Activated naive CD4-positive, alpha-beta T cell treated with anti-CD3 and anti-CD28 coated beads, Interleukin-2, amount 50 U/mL, for 24 hours (primary cell): ENCODE data around the gene CACNA1A.
"Not testable (repeated sequence)": the region's sequence is repeated elsewhere in the genome, so short reads cannot be mapped to it uniquely, and the experiment has no call there.

Experiments
- H3K27ac Mint-ChIP-seq: one replicate; pipeline ENCODE4 v1.8.0; 2021; ENCODE audit warnings: mild to moderate bottlenecking, mixed read lengths
- H3K27me3 Mint-ChIP-seq: one replicate; pipeline ENCODE4 v1.8.0; 2021; ENCODE audit warnings: mixed read lengths
- H3K36me3 Mint-ChIP-seq: one replicate; pipeline ENCODE4 v1.8.0; 2021; ENCODE audit warnings: mixed read lengths
- H3K4me1 Mint-ChIP-seq: one replicate; pipeline ENCODE4 v1.8.0; 2021; ENCODE audit warnings: mixed read lengths
- H3K4me3 Mint-ChIP-seq: one replicate; pipeline ENCODE4 v1.8.0; 2021; ENCODE audit warnings: mild to moderate bottlenecking, mixed read lengths
- H3K9me3 Mint-ChIP-seq: one replicate; pipeline ENCODE4 v1.8.0; 2021; ENCODE audit warnings: mixed read lengths

CACNA1A gene

DNA sequence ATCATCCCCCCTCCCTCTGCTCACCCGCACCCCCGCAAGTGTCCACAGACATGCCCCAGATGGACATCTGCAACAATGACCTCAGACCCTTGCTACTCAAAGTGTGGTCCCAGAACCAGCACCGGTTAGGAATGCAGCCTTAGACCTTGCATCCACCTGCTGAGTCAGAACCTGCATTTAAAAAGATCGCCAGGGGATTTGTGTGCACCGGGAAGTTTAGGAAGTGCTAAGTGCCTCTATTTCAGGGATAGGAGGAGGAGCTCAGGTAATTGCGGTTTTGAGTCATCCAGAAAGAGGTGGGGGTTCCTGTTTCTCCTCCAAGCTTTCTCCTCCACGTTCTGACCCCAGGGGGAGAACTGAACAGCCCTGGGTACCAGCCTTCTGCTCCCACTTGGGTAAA is 46.2 kb downstream of the CACNA1A start:
- Mint-ChIP-seq H3K36me3 (no peaks in the 10 kb centered on the region), H3K4me1 (no peaks in the 10 kb centered on the region), H3K27ac (no peak overlapping the region)

DNA sequence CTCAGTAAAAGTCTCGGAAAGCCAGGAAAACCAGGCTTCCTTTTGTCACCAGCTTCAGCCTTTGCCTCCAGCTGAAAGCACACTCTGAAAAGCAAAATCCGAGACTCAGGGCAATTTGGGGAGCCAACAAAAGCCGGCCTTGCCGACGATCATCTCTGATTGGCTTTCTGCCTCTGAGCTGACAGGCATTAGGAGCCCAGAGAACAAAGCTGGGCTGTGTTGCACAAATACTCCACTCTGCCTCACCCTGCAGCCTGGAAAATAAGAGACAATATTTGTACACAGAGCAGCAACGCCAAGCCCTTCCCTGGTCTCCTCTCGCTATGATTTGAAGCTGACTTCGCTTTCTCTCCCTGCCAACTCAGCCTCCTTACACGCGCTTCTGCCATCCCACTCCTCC is 46.9 kb downstream of the CACNA1A start:
- Mint-ChIP-seq H3K9me3 (no peaks in the 10 kb centered on the region), H3K27me3 (peaks cover 24% of the 10 kb centered on the region), H3K4me1 (no peaks in the 10 kb centered on the region), H3K36me3 (no peaks in the 10 kb centered on the region), H3K27ac (no peak overlapping the region), H3K4me3 (no peak overlapping the region)

More for the DNA sequence above, 46.2 kb downstream of the CACNA1A start:
- Mint-ChIP-seq H3K27me3 (peaks cover 24% of the 10 kb centered on the region), H3K4me3 (no peak overlapping the region), H3K9me3 (no peaks in the 10 kb centered on the region)

DNA sequence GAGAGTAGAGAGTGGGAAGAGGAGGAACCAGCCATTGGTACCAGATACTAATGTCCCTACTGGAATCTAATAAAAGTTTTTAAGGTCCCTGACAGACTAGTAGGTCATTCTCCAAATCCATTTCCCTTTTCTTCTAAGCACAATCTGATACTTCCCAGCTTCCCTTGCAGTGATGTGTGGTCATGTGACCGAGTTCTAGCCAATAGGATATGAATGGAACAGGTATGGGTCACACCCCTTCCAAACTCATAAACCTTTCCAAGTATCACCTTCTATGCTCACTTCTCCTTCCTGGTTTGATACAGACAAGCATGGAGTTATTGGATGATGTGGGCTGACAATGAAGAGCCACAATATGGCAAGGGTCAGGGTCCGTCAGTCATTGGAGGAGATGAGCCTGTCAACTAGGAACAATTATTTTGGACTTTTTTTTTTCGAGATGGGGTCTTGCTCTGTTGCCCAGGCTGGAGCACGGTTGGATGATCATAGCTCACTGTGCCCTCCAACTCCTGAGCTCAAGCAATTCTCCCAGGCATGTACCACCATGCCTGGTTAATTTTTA is 54.8 kb downstream of the CACNA1A start:
- Mint-ChIP-seq H3K27ac (no peak overlapping the region), H3K4me1 (no peaks in the 10 kb centered on the region), H3K36me3 (peaks cover 5% of the 10 kb centered on the region), H3K9me3 (peaks cover 6% of the 10 kb centered on the region), H3K4me3 (no peak overlapping the region), H3K27me3 (peaks cover 12% of the 10 kb centered on the region)

DNA sequence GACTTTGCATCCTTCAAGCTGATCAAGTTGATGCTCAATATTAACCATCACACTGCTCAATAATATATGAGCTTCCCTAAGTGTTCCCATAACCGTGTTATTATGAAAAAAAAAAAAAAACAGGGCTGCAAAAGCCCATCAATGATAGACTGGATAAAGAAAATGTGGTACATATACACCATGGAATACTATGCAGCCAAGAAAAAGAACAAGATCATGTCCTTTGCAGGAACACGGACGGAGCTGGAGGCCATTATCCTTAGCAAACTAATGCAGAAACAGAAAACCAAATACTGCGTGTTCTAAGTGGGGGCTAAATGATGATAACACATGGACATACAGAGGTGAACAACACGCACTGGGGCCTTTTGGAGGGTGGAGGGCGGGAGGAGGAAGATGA is 58.3 kb downstream of the CACNA1A start:
- H3K9me3 Mint-ChIP-seq, result peaks cover 6% of the 10 kb centered on the region
- H3K36me3 Mint-ChIP-seq, result peaks cover 5% of the 10 kb centered on the region
- no peak overlapping the region for H3K27ac Mint-ChIP-seq
- H3K4me1 Mint-ChIP-seq, result no peaks in the 10 kb centered on the region
- no peak overlapping the region for H3K4me3 Mint-ChIP-seq
- H3K27me3 Mint-ChIP-seq, result peaks cover 15% of the 10 kb centered on the region

DNA sequence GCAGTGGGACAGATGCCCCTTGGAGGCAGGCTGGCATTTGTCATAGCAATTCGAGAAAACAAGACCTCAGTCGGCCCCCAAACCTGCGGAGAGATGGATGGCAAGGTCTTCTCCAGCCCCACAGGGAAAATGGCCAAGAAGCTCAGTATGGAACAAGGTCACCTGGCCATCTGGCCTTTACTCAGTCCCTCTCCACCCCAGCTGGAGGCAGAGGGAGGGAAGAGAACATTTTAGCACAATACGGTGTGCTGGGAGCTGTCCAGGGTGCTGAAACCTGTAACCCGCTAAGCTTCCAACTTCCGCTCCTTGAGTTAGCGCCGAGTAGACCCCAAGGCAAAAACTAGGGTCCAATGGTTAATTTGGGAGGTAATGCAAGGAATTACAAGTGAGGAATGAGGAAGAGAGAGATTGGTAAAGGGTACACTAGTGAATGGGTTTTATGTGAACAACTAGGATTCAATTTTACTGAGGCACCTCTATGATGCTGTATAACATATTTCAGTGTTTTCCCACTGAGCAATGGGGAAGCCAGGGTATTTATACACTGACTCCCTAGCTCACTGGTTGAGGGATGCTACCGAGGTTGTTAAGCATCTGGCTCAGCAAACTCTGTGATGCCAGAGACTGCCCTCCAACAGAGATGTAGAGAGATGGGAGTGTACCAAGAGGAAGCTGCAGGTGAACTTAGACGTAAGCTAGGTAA is 64.3 kb downstream of the CACNA1A start:
- Mint-ChIP-seq H3K36me3 (no peaks in the 10 kb centered on the region), H3K27me3 (peaks cover 5% of the 10 kb centered on the region), H3K9me3 (no peaks in the 10 kb centered on the region), H3K4me3 (no peak overlapping the region), H3K4me1 (no peaks in the 10 kb centered on the region), H3K27ac (no peak overlapping the region)

DNA sequence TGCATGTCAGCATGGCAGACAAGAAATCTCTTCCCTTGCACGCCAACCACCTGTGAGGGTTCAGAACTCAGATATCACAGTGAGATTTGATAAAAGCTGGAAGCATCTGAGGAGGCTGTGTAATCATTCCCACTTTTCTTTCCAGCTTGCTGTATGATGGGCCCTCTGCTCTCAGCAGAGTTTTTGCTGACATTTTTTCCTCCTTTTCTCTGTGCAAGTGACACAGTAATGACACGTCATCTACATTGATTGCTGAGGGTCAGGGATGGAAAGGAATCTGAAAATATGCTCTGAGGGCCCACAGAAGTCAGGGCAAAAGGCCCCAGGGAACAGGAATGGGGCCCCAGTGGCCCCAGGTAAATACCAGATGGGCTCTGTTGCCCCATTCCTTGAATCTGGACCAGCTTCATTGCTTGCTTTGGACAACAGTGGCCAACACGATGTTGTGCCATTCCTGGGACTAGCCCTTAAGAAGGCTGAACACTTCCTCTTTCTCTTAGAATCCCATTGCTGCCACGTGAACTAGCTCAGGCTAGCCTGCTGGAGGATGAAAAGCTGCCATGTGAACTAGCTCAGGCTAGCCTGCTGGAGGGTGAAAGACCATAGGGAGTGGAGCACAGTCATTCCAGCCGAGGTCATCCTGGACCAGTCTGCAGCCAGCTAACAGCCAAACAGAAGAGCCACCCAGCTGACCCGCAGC is 68.2 kb downstream of the CACNA1A start:
- H3K9me3 Mint-ChIP-seq, result no peaks in the 10 kb centered on the region
- H3K36me3 Mint-ChIP-seq, result no peaks in the 10 kb centered on the region
- no peak overlapping the region for H3K4me3 Mint-ChIP-seq
- no peaks in the 10 kb centered on the region for H3K4me1 Mint-ChIP-seq
- H3K27me3 Mint-ChIP-seq, result peaks cover 3% of the 10 kb centered on the region
- H3K27ac Mint-ChIP-seq, result no peak overlapping the region

DNA sequence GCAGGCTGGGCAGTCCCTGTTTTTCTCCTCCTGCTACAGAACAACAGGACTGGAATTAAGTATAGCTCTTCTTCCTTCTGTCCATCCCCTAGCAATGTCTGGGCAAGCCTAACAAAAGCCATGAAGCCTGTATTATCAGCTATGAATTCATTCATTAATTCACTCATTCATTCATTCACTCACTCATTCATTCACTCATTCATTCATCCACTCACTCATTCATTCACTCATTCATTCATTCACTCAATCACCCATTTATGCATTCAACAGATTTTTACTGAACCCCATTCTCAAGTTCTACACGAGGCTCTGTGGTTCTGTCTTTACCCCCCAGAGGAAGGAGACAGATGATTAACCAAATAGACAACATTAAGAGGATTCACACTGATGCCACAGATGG is 69.9 kb downstream of the CACNA1A start:
- H3K36me3 Mint-ChIP-seq, result no peaks in the 10 kb centered on the region
- H3K27me3 Mint-ChIP-seq, result peaks cover 3% of the 10 kb centered on the region
- no peak overlapping the region for H3K27ac Mint-ChIP-seq

DNA sequence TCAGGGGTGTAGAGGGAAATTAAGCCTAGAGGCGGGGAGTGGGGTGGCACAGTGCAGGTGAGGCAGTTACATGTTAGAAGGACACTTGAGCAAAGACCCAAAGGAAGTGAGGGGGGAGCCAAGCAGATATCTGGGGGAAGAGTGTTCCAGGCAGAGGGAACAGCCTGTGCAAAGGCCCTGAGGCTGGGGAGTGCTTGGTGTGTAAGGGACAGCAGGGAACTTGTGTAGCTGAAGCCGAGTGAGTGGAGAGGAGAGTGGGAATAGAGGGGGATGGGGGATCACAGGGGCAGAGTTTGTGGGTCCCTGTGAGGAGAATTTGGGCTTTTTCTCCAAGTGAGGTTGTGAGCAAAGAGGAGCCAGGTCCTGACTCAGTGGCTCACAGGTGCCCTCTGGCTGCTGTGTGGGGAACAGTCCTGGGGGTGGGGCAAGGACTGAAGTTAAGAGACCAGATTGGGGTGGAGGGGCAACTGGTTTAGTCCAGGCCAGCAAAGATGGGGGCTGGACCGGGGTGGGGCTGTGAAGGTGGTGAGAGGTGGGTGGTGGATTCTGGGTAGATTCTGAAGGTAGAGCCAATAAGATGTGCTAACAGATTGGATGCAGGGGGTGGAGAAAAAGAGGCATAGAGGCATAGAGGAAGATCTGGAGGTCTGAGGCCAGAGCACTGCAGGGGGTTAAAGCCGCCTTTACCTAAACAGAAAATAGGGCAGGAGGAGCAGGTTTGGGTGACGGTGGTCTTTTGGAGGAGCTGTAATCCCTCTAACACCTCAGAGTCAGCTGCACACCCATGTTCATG is 75.3 kb downstream of the CACNA1A start:
- H3K36me3 Mint-ChIP-seq, result no peaks in the 10 kb centered on the region

More for the DNA sequence above, 69.9 kb downstream of the CACNA1A start:
- H3K9me3 Mint-ChIP-seq, result no peaks in the 10 kb centered on the region
- H3K4me3 Mint-ChIP-seq, result no peak overlapping the region
- H3K4me1 Mint-ChIP-seq, result no peaks in the 10 kb centered on the region

DNA sequence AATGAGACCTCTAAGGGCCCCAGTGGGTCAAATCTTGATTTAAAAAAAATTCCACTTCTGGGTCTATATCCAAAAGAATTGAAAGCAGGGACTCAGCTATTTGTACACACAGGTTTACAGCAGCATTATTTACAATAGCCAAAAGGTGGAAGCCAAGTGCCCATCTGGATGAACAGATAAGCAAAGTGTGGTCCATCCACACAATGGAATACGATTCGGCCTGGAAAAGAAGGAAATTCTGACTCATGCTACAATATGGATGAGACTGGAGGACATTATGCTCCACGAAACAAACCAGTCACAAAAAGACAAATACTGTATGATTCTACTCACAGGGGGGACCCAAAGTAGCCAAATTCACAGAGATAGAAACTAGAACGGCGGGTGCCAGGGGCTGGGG is 76.7 kb downstream of the CACNA1A start:
- Mint-ChIP-seq H3K27ac (no peak overlapping the region), H3K36me3 (peaks cover 1% of the 10 kb centered on the region), H3K27me3 (peaks cover 13% of the 10 kb centered on the region), H3K9me3 (peaks cover 3% of the 10 kb centered on the region), H3K4me3 (no peak overlapping the region), H3K4me1 (no peaks in the 10 kb centered on the region)

More for the DNA sequence above, 75.3 kb downstream of the CACNA1A start:
- H3K27me3 Mint-ChIP-seq, result peaks cover 13% of the 10 kb centered on the region
- no peaks in the 10 kb centered on the region for H3K9me3 Mint-ChIP-seq
- no peak overlapping the region for H3K27ac Mint-ChIP-seq
- no peaks in the 10 kb centered on the region for H3K4me1 Mint-ChIP-seq
- H3K4me3 Mint-ChIP-seq, result no peak overlapping the region

DNA sequence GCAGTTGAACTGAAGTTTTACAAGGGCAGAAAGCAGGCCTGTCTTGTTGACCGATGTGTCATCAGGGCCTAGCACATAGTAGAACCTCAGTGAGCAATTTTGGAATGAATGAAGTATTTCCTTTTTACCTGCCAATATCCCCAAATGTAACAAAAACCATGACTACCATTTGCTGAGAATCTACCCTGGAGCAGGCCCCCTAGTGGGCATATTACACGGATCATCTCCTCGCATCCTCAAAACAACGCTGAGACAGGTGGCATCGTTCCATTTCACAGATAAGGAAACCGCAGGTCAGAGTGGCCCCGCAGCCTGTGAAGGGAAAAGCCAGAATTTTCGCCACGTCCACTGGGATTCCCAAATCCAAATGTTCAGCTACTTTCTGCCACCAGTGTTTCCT is 77.9 kb downstream of the CACNA1A start:
- Mint-ChIP-seq H3K27me3 (peaks cover 13% of the 10 kb centered on the region), H3K27ac (no peak overlapping the region), H3K4me1 (no peaks in the 10 kb centered on the region), H3K4me3 (no peak overlapping the region), H3K9me3 (peaks cover 3% of the 10 kb centered on the region), H3K36me3 (peaks cover 5% of the 10 kb centered on the region)

DNA sequence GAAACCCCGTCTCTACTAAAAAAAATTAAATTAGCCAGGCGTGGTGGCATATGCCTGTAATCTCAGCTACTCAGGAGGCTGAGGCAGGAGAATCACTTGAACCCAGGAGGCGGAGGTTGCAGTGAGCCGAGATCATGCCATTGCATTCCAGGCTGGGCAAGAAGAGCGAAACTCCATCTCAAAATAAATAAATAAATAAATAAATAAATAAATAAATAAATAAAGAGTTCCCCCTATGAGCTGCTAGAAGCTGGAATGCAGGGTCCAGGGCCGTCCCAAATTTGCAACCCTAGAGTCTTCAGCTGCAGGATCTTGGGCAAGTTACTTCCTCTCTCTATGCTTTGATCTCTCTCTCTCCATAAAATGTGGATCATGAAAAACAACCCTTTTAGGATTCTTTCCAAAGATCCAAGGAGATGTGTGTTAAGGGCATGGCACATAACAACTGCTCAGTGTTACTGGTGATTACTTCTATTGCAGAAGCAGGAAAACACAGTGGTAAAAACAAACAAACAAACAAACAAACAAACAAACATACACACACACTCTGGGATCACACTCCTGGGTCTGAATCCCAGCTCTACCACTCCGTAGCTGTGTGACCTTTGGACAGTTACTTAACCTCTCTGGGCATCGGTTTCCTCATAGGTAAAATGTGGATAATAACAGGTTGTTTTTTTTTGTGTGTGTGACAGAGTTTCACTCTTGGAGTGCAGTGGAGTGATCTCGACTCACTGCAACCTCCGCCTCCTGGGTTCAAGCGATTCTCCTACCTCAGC is 78.8 kb downstream of the CACNA1A start:
- Mint-ChIP-seq H3K36me3 (peaks cover 7% of the 10 kb centered on the region), H3K9me3 (peaks cover 3% of the 10 kb centered on the region), H3K4me1 (no peaks in the 10 kb centered on the region), H3K27ac (no peak overlapping the region), H3K4me3 (no peak overlapping the region), H3K27me3 (peaks cover 16% of the 10 kb centered on the region)

DNA sequence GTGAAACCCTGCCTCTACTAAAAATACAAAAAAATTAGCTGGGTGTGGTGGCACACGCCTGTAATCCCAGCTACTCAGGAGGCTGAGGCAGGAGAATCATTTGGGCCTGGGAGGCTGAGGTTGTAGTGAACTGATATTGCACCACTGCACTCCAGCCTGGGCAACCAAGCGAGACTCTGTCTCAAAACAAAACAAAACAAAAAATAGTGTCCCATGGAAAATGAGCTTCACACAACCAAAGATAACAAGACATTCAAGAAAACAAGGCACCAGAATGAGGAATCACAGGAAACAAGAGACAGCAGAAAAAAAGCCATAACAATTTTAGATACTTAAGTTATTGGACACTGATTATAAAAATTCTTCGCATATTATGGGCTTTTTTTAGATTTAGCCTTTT is 80.4 kb downstream of the CACNA1A start:
- not testable (repeated sequence) for H3K27ac Mint-ChIP-seq

DNA sequence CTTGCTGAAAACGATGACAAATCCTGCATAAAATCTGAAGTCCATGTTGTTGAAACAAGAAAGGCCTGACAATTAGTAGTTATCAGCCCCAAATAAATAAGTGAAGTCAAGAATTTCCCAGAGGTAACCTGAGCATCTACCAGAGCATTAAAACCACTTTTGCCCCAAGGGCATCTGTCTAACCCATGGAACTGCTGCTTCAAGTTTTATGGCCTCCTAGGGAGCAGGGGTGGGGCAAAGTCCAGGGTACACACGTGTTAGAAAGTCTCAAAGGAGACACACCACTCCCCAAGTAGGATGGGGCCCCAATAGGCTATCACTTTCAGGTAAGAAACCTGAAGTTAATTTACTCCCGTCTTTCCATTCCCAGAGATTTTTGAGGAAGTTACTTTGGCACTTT is 81.1 kb downstream of the CACNA1A start:
- no peak overlapping the region for H3K27ac Mint-ChIP-seq
- no peaks in the 10 kb centered on the region for H3K4me1 Mint-ChIP-seq
- H3K4me3 Mint-ChIP-seq, result no peak overlapping the region
- peaks cover 7% of the 10 kb centered on the region for H3K36me3 Mint-ChIP-seq
- H3K27me3 Mint-ChIP-seq, result peaks cover 11% of the 10 kb centered on the region
- peaks cover 11% of the 10 kb centered on the region for H3K9me3 Mint-ChIP-seq

More for the DNA sequence above, 80.4 kb downstream of the CACNA1A start:
- peaks cover 14% of the 10 kb centered on the region for H3K27me3 Mint-ChIP-seq
- H3K4me3 Mint-ChIP-seq, H3K9me3 Mint-ChIP-seq, H3K36me3 Mint-ChIP-seq, H3K4me1 Mint-ChIP-seq: not testable (repeated sequence)

DNA sequence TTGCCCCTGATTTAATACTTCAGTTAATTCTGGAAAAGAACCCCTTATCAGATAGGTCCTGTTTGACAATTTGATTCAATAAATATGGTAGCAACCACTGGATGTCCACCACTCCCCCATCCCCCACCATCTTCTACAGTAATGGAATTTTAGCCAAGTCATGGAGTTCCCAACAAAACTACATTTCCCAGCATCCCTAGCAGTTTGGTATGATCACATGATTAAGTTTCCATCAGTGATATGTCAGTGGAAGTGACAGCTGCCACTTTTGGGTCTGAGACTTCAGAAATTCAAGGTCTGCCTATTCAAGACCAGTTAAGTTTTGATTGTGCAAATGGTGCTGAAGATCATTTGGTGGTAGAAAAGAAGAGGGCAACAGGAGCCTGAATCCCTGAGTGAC is 85.5 kb downstream of the CACNA1A start:
- H3K36me3 Mint-ChIP-seq, result peaks cover 7% of the 10 kb centered on the region
- H3K4me1 Mint-ChIP-seq, result no peaks in the 10 kb centered on the region
- peaks cover 6% of the 10 kb centered on the region for H3K27me3 Mint-ChIP-seq
- no peak overlapping the region for H3K27ac Mint-ChIP-seq
- no peak overlapping the region for H3K4me3 Mint-ChIP-seq
- H3K9me3 Mint-ChIP-seq, result peaks cover 13% of the 10 kb centered on the region

DNA sequence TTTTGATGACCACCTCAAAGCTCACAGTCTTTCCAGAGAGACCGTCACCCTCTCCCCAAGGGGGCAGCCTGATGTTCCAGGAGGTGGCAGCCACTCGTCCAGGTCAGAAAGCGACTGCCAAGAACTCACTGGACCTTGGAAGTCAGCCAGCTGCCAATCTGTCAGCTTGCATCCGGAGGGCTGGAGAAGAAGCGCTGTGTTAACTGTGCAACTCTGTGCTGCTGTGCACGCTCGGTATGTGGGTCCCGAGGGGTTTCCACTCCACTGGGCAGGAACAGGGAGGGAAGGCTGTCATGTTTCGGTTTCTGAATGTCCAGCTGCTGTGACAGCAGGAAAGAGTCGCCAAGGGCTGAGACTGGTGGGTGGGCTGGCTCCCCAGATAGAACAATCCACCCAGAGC is 89.2 kb downstream of the CACNA1A start:
- Mint-ChIP-seq H3K4me3 (no peak overlapping the region), H3K27ac (no peak overlapping the region), H3K4me1 (no peaks in the 10 kb centered on the region), H3K27me3 (peaks cover 9% of the 10 kb centered on the region), H3K36me3 (no peaks in the 10 kb centered on the region), H3K9me3 (peaks cover 9% of the 10 kb centered on the region)
